NB4 (cell line): ENCODE results near the gene MTF1.

Experiments used
- DNase-seq: peaks from one replicate; pipeline ENCODE4 v3.0.0; 2010; ENCODE audit warnings: low read depth
- H3K4me3 ChIP-seq: one replicate; pipeline ENCODE4 v1.5.1; 2011; ENCODE audit warnings: mild to moderate bottlenecking, low read depth, low read length, moderate library complexity
- CTCF ChIP-seq: IDR thresholded peaks from one replicate; pipeline ENCODE4 v1.5.1; 2012; ENCODE audit warnings: low read depth, low read length
- MAX ChIP-seq: IDR thresholded peaks from 2 replicates; pipeline ENCODE4 v1.6.1; 2011; ENCODE audit warnings: low read depth, low read length
- MYC ChIP-seq: IDR thresholded peaks from 2 replicates; pipeline ENCODE4 v1.6.1; 2011; ENCODE audit warnings: low read depth, low read length
- POLR2A ChIP-seq: IDR thresholded peaks from 2 replicates; pipeline ENCODE4 v1.6.1; 2011; ENCODE audit warnings: mild to moderate bottlenecking; ENCODE audit not compliant: insufficient read length; ENCODE audit errors: extremely low read depth

The MTF1 gene

GRCh38 chr1:37884145-37884544 is 24.8 kb upstream of the MTF1 start:
- TF ChIP-seq MAX = no peak
- TF ChIP-seq CTCF = no peak
- no peak for TF ChIP-seq POLR2A
- TF ChIP-seq MYC = no peak
- DNase-seq = no peak
- H3K4me3 ChIP-seq = no peak overlapping the region

GRCh38 chr1:37883671-37884070 is 24.3 kb upstream of the MTF1 start:
- TF ChIP-seq POLR2A = no peak
- no peak for TF ChIP-seq CTCF
- TF ChIP-seq MYC = no peak
- TF ChIP-seq MAX = no peak
- no peak overlapping the region for H3K4me3 ChIP-seq
- DNase-seq = no peak

GRCh38 chr1:37879865-37880264 is 20.5 kb upstream of the MTF1 start:
- no peak overlapping the region for H3K4me3 ChIP-seq
- no peak for DNase-seq
- TF ChIP-seq POLR2A (no peak), CTCF (no peak), MYC (no peak), MAX (no peak)

- no peak overlapping the region for H3K4me3 ChIP-seq
- TF ChIP-seq MYC (no peak), POLR2A (no peak), CTCF (no peak), MAX (no peak)
- no peak for DNase-seq
These were observed 18.7 kb upstream of the MTF1 start for GRCh38 chr1:37878071-37878470.

- no peak overlapping the region for H3K4me3 ChIP-seq
- peak; percentile 34 for DNase-seq
- TF ChIP-seq CTCF = peak; percentile 26
- TF ChIP-seq MAX = no peak
These were observed 16.4 kb upstream of the MTF1 start for GRCh38 chr1:37875833-37876232.

- DNase-seq = no peak
- H3K4me3 ChIP-seq = no peak overlapping the region
- TF ChIP-seq CTCF (no peak), MYC (no peak), POLR2A (no peak), MAX (no peak)
These were observed 13.3 kb upstream of the MTF1 start for GRCh38 chr1:37872692-37873091.
